Suprapubic skin (tissue), 4 donors: ENCODE data around the gene MCEE. TPM values are rescaled to one million over a fixed set of nuclear protein-coding genes. Genes with fewer than 3 reads are reported as not detected.

Experiments
- DNase-seq, 2 donors: peaks; one replicate each; pipeline ENCODE4 v3.0.0-alpha.2; 2019; ENCODE audit warnings: low spot score in 2 of 2
- H3K27ac ChIP-seq: fragments of 200-600 bp; sonication (generic); one replicate; pipeline ENCODE4 v1.5.1; 2019
- H3K27me3 ChIP-seq: fragments of 200-600 bp; sonication (generic); one replicate; pipeline ENCODE4 v1.5.1; 2019
- H3K36me3 ChIP-seq: fragments of 200-600 bp; sonication (generic); one replicate; pipeline ENCODE4 v1.5.1; 2019
- H3K4me1 ChIP-seq: fragments of 200-600 bp; sonication (generic); one replicate; pipeline ENCODE4 v1.5.1; 2019
- H3K4me3 ChIP-seq: fragments of 200-600 bp; sonication (generic); one replicate; pipeline ENCODE4 v1.5.1; 2019; ENCODE audit warnings: mild to moderate bottlenecking
- H3K9me3 ChIP-seq: fragments of 200-600 bp; sonication (generic); one replicate; pipeline ENCODE4 v1.5.1; 2019
- EP300 ChIP-seq: sonication (generic); formaldehyde crosslinking; IDR thresholded peaks from one replicate; pipeline ENCODE4 v1.6.1; 2017; ENCODE audit warnings: antibody characterized with exemption
- POLR2A ChIP-seq, 2 donors: fragments of 450-650 bp; IDR thresholded peaks; one replicate each; pipeline ENCODE4 v1.6.1; 2017; ENCODE audit warnings: antibody characterized with exemption in 2 of 2, mild to moderate bottlenecking in 2 of 2, moderate library complexity in 2 of 2
- POLR2AphosphoS5 ChIP-seq, 3 donors: sonication (generic); formaldehyde crosslinking; IDR thresholded peaks; one replicate each; pipeline ENCODE4 v1.6.1; 2017; ENCODE audit warnings: antibody characterized with exemption in 3 of 3
- WGBS: methylation state at CpG from one replicate; pipeline ENCODE4 v1.1.5; 2018; 5-methylcytosine and 5-hydroxymethylcytosine counted together
- total RNA-seq, 4 donors: library from RNA; depleted of rRNA; stranded (reverse); fragments of >200 nt; gene quantifications; one replicate each; pipeline ENCODE4 v1.1.0, GENCODE V29; 2016
- TF ChIP-seq, protein P1 (sequence below), 2 donors: fragments of 200-600 bp in 1 of 2; fragments of 450-650 bp in 1 of 2; sonication (generic) in 1 of 2; IDR thresholded peaks; one replicate each; pipeline ENCODE4 v1.5.1; 2016 to 2019; ENCODE audit warnings: antibody characterized with exemption in 2 of 2, mild to moderate bottlenecking in 1 of 2, moderate library complexity in 1 of 2

MCEE gene
- total RNA-seq, 4 donors from 2014 or later: 20.9 to 45.8 (median 25.5) TPM

DNA sequence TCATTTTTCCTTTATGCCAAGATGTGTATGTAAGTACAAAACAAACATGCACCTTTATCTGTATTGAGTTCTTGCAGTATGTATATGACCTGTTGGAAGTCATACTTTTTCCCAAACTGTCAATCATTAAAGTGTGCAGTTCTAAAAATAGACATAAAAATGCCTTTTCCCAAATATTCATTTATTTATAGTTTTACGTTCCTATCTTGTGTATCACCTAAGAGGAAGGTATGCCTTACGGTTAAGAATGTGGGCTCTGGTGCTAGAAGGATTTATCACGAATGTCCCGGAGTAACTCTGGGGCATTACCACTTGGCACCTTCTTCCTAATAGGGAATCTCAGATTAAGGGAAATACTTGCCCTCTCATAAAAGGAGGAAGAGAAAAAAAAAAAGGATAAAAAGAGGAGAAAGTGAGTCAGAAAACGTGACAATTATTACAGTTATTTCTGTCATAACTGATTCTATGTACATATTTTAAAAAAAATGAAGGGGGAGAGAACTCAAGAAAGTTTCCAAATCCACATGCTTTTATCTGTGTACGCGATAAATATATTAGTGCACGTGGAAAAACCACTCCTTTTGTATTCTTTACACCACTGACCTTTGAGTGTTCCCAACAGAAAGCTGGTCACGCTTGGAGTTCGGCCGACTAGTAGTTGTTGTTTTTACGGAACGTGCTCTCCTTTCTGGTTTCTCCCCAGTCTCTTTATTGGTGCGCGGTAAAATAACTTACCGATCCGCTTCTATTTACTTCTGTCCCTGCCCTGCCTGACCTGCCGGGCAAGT is 721 bp downstream of the MCEE start:
- no peak for DNase-seq
- no peaks in the 10 kb centered on the region for H3K27me3 ChIP-seq
- no peak for TF ChIP-seq POLR2A (IDR thresholded peaks at IDR 0.05)
- TF ChIP-seq EP300: no peak
- TF ChIP-seq, protein P1, sequence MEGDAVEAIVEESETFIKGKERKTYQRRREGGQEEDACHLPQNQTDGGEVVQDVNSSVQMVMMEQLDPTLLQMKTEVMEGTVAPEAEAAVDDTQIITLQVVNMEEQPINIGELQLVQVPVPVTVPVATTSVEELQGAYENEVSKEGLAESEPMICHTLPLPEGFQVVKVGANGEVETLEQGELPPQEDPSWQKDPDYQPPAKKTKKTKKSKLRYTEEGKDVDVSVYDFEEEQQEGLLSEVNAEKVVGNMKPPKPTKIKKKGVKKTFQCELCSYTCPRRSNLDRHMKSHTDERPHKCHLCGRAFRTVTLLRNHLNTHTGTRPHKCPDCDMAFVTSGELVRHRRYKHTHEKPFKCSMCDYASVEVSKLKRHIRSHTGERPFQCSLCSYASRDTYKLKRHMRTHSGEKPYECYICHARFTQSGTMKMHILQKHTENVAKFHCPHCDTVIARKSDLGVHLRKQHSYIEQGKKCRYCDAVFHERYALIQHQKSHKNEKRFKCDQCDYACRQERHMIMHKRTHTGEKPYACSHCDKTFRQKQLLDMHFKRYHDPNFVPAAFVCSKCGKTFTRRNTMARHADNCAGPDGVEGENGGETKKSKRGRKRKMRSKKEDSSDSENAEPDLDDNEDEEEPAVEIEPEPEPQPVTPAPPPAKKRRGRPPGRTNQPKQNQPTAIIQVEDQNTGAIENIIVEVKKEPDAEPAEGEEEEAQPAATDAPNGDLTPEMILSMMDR (IDR thresholded peaks at IDR 0.05): no peak
- no peak for TF ChIP-seq POLR2AphosphoS5 (IDR thresholded peaks at IDR 0.05)
- H3K27ac ChIP-seq: peak overlapping the region; percentile 98
- H3K36me3 ChIP-seq: peaks cover 8% of the 10 kb centered on the region
- H3K4me1 ChIP-seq: peaks cover 44% of the 10 kb centered on the region
- 2% methylated on average over 18 of the region's 18 CpGs for WGBS
- H3K4me3 ChIP-seq: peak overlapping the region; percentile 86
- no peaks in the 10 kb centered on the region for H3K9me3 ChIP-seq

DNA sequence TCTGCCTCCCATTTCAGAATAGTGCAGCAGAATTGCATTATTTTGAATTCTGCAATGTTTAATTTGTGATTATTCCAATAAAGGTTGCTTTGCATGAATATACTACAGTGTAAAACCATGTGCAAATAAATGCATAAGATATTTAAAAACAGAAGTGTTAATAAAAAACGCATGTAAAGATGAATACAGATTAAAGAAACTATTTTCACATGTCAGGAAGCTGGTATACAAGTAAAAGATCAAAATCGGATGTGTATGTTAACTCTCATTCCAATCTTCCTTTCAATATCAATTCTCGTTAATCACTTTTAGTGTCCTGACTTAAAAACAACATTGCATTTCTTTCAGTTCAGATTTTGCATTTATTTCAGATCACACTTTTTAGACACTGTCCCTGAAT is 3.1 kb downstream of the MCEE start:
- H3K36me3 ChIP-seq: peaks cover 15% of the 10 kb centered on the region
- DNase-seq: no peak
- H3K4me3 ChIP-seq: no peak overlapping the region
- H3K9me3 ChIP-seq: no peaks in the 10 kb centered on the region
- no peaks in the 10 kb centered on the region for H3K27me3 ChIP-seq
- no peak overlapping the region for H3K27ac ChIP-seq
- WGBS: 55% methylated on average over 3 of the region's 3 CpGs
- H3K4me1 ChIP-seq: peaks cover 34% of the 10 kb centered on the region
- TF ChIP-seq EP300: no peak
- no peak for TF ChIP-seq POLR2AphosphoS5 (IDR thresholded peaks at IDR 0.05)
- TF ChIP-seq, protein P1 (IDR thresholded peaks at IDR 0.05): no peak
- no peak for TF ChIP-seq POLR2A (IDR thresholded peaks at IDR 0.05)

DNA sequence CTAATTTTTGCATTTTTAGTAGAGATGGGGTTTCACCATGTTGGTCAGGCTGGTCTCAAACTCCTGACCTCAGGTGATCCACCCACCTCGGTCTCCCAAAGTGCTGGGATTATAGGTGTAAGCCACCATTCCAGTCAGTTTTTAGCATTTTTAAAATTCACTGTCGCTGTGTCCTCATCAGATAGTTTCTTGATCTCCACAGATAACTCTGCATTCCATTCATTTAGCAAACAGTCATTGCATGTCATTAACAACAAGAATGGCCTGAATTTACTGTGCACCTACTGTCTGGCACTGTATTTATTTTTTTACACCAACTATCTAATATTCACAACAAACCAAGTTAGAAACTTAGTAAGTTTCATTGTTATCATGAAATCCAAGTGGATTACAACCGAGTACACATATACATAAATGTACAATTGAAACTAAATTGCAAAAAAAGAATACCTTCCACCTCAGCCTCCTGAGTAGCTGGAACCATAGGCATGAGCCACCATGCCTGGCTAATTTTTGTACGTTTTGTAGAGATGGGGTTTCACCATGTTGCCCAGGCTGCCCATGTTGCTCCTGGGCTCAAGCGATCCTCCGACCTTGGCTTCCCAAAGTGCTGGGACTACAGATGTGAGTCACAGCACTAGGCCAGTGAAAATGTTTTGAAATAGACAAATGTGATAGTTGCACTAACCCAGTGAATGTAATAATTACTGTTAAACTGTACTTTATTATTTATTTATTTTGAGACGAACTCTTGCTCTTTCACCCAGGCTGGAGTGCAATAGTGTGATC is 4.3 kb downstream of the MCEE start:
- no peak for TF ChIP-seq POLR2AphosphoS5 (IDR thresholded peaks at IDR 0.05)
- TF ChIP-seq, protein P1 (IDR thresholded peaks at IDR 0.05): no peak
- no peak for TF ChIP-seq EP300
- TF ChIP-seq POLR2A (IDR thresholded peaks at IDR 0.05): no peak
- WGBS: 88% methylated on average over 7 of the region's 7 CpGs
- peaks cover 24% of the 10 kb centered on the region for H3K4me1 ChIP-seq
- no peak overlapping the region for H3K4me3 ChIP-seq
- H3K9me3 ChIP-seq: no peaks in the 10 kb centered on the region
- no peak overlapping the region for H3K27ac ChIP-seq
- H3K36me3 ChIP-seq: peaks cover 22% of the 10 kb centered on the region
- H3K27me3 ChIP-seq: no peaks in the 10 kb centered on the region
- no peak for DNase-seq

DNA sequence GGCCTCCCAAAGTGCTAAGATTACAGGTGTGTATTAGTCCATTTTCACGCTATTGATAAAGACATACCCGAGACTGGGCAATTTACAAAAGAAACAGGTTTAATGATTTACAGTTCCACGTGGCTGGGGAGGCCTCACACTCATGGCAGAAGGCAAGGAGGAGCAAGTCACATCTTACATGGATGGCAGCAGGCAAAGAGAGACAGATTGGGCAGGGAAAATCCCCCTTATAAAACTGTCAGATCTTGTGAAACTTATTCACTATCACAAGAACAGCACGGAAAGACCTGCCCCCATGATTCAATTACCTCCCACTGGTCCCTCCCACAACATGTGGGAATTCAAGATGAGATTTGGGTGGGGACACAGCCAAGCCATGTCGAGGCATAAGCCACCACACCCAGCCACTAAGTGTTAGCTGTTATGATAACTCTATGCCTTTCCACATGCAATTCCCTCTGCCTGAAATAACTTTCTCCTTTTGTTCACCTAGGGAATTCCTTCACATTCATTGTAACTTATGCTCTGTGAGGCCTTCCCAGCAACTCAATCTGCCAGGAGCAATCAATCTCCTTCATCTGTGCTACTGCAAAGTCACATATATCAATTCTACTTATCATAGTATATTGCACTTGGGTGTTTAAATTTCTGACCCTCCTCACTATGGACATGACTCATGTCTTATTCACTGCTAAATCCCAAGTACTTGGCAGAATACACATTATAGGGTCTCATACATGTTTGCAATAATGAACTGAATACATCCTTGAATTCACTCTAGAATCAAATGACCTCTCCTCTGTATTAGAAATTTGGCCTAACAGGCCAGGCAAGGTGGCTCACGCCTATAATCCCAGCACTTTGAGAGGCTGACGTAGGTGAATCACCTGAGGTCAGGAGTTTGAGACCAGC is 7.4 kb downstream of the MCEE start:
- Histone ChIP-seq H3K36me3 (peaks cover 47% of the 10 kb centered on the region), H3K27ac (no peak overlapping the region), H3K27me3 (no peaks in the 10 kb centered on the region), H3K9me3 (no peaks in the 10 kb centered on the region), H3K4me3 (no peak overlapping the region), H3K4me1 (peaks cover 8% of the 10 kb centered on the region)
- WGBS: 87% methylated on average over 7 of the region's 7 CpGs
- TF ChIP-seq EP300: no peak
- TF ChIP-seq, protein P1 (IDR thresholded peaks at IDR 0.05): no peak
- no peak for TF ChIP-seq POLR2AphosphoS5 (IDR thresholded peaks at IDR 0.05)
- TF ChIP-seq POLR2A (IDR thresholded peaks at IDR 0.05): no peak
- DNase-seq: no peak
